C4-2B (cell line): ENCODE results near the gene C1R.

Experiments
- CTCF ChIP-seq: fragments of 450-650 bp; conservative IDR thresholded peaks from 2 replicates; pipeline ENCODE4 v1.5.1; 2017; ENCODE audit warnings: mild to moderate bottlenecking
- ZFX ChIP-seq: fragments of 450-650 bp; IDR thresholded peaks from 2 replicates; pipeline ENCODE4 v1.6.1; 2017

GRCh38 chr12:7058163-7058845 lies 33.9 kb downstream of the C1R start:
- TF ChIP-seq CTCF (no peak), ZFX (no peak)
